HG02852 (cell line): ENCODE results near the gene ACSL4.
"Not testable (repeated sequence)": the region's sequence is repeated elsewhere in the genome, so short reads cannot be mapped to it uniquely, and the experiment has no call there.

ENCODE experiments used
- ATAC-seq: cut with Tn5 transposase; IDR thresholded peaks from one replicate; pipeline ENCODE4 v1.9.1; 2021; ENCODE audit warnings: mild to moderate bottlenecking, moderate library complexity; ENCODE audit not compliant: unreplicated experiment

ACSL4 gene

DNA sequence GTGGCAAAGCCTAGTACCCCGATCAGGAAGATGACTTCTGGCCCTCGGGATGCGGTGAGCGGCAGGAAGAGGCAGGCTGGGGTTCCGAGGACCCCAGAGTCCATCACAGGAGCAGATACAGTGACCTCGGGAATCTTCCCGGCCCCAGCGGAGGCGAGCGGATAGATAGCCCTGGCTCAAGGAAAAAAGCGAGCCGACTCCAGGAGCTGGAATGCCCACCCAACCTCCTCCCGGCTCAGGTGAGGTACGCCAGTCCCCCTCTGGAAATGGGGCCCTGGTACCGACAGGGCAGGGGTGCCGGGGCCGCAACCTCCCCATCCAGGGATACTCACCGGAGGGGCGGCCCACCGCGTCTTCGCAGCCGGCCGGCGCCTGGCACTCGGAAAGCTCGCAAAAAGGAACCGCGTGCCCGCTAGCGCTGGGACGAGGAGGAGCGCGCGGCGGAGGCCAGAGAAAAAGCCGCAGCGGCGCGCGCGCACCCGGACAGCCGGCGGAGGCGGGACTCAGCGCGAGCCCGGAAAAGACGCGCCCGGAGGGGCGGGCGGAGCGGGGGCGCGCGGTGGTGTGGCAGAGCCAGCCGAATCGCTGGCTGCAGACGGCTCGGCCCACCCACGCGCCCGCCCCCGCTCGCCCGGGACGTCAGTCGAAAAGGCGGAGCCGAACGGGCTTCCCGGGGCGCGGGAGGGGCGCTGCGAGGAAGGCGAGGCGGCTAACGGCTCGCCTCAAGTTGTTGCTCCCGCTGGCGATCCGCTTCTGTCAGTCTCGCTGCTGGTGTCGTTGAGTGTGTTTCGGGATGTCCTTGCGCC lies at the start of gene ACSL4:
TSS of gene ACSL4 (minus strand) at position 451 of the 806 bp plus-strand sequence. CDS start 49,894 bp downstream, outside the sequence.
- peak; percentile 70 for ATAC-seq

DNA sequence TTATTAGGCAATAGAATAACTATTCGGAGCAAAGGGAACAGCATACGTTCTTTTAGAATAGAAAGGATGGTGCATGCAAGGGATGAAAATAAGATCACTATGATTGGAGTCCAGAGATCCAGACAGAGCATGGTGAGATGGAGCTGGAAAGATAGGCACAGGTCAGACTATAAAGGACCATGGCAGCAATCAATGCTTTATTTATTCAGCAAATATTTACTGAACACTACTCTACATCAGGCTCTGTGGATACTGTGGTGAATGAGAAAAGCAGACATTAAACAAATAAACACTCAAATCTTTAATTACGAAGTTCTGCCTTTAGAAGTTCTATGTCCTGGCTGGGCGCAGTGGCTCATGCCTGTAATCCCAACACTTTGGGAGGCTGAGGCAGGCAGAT lies 44.7 kb upstream of the ACSL4 start:
- ATAC-seq: no peak

DNA sequence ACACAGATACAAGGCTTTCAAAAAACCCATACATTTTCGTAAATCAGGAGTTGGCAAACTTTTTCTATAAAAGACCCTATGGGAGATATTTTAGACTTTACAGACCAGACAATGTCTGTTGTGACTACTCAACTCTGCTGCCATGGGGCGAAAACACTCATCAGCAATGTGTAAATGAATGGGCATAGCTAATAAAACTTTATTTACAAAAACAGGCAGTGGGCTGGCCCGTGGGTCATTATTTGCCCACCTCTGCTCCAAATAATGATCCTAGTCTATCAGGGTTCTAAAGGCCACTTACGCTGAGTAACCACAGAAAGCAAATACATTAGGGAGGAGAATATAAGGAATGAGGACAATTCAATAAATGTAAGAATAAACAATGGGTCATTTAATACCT lies 43.9 kb upstream of the ACSL4 start:
- no peak for ATAC-seq

DNA sequence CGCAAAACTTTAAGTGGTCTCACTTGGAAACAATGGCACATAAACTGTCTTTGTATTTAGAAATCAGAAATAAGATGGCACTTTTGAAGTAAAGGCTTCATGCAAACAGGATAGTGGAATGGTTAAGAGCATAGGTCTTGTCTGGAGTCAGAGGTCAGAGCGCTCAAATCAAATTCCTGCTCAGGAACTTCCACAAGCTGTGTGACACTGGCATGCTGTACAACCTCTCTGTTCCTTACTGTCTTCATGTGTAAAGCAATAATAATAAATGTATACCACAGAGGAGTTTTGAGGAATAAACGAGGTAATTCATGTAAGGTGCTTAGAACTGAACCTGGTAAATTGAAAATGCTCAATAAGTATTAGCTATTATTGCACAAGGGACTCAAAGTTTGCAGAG lies 43.4 kb upstream of the ACSL4 start:
- ATAC-seq: no peak

DNA sequence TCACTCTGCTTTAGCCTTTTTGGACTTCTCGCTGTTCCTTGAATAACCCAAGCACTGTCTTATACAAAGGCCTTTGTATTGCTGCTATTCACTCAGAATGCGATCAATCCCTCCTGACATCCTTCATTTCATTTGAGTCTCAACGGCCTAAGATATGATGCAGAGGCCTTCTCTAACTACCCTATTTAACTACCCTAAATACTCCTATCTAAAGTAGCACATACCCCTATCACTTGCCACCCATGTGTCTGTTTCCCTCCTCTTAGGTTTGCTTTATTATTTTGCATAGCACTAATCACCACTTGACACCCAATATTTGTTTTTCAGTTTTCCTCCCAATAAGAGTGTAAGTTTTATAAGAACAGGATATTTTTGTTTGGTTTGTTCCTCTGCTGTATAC lies 42.3 kb upstream of the ACSL4 start:
- ATAC-seq: no peak

DNA sequence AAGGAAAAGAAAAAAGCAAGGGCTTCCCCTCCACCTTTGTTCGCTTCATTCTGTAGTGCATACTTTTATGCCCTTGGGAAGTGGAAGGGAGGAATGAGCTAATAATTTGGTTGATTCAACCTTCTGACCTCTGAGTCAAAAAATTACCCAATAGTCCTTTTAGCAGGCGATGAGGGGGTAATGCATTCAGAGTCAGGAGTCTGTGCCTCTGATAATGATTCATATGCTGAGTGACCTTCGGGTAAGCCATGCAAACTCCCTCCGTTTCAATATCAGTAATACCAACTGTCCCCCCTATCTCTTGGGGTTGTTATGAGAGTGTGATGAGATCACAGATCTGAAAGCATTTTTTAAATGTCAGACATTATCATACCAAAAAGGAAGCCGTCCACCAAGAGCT lies 41.6 kb upstream of the ACSL4 start:
- ATAC-seq: peak; percentile 96

DNA sequence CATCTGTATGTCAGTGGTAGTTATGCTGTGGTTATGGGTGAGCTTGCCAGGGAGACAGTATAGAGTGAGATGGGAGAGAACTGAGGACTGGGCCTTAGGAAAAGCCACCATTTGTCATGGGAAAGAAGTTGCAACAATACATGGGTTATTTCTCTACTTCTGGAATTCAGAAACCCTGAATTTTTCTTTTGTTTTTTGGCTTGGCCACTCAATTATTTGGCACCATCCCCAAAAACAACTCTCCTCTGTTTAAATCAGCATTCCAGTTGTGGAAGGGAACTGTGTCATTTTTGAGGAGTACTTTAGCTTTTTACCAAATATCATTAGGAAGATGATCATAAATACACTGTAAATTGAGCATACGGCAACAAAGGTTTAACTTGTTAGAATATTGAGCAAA lies 41.1 kb upstream of the ACSL4 start:
- ATAC-seq: no peak

DNA sequence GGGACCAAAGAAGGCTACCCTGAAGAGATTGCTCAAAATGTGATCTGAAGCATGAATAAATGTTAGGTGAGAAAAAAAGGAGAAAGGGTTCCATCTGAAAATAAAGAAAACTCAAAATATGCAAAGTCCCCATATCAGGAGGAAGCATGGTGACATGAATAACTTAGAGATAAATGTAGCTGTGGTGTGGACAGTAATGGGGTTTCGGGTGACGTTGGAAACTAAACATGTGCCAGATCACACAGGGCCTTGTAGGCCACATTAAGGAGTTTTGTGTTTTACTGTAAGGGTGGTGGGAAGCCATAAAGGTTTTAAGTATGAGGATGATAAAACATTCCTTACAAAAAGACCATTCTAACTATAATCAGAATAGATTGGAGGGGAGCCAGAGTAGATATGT lies 40.3 kb upstream of the ACSL4 start:
- ATAC-seq: no peak

DNA sequence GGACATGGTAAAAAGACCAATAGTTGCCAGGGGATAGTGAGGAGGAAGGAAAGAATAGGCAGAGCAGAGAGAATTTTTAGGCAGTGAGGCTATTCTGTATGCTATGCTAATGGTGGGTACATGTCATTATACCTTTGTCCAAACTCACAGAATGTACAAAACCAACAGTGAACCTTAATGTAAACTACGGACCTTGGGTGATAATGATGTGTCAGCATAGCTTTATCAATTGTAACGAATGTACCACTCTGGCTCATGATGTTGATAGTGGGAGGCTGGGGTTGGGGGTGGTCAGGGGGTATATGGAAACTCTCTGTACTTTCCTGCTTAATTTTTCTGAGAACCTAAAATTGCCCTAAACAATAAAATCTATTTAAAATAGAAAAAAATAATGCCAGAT lies 37.7 kb upstream of the ACSL4 start:
- ATAC-seq: no peak

DNA sequence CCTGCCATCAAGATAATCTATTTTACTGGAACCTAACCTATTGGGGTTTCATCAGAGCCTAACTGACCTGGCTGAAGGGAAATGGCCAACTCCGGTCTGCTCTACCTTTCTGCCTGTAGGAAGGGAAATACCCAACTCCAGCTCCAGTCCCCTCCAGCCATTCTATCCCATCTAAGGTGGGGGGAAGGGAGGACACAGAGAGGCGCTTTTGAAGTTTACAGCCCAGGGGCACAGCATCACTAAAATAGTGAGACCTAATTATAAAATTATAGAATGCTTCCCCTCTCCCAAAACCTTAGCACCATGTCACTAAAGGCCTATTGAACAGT lies 27.8 kb upstream of the ACSL4 start:
- no peak for ATAC-seq

DNA sequence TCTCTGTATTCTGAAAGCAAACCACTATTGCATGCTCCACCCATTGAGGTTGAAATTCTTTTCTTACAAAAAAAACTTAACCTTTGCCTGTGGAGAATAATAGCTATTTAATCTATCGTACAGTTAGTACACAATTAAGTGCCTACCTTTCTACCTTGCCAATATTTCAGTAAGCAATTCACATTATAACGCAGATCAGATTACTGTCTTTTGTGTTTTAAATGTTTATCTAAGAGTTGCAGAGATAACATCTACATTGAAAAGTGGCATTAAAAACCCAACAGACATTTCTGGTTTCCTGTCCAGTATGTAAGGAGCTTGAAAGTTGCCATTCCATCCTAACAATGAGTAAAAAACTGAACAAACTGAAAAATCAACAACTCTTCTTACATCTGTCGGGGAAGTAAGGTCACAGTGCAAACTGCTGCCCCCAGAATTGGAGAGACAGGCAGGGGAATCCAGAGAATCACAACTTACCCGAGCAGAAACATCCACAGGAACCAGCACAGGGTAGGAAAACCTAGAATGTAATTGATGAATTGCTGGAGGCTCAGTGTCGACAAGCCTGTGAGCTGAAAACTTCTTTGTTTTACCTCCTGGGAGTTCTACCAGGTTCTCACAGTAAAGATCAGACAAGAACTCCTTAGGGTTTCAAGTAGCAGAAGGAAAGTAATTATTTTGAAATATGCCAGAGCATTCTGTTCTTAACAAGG lies 27.3 kb upstream of the ACSL4 start:
- ATAC-seq: no peak

DNA sequence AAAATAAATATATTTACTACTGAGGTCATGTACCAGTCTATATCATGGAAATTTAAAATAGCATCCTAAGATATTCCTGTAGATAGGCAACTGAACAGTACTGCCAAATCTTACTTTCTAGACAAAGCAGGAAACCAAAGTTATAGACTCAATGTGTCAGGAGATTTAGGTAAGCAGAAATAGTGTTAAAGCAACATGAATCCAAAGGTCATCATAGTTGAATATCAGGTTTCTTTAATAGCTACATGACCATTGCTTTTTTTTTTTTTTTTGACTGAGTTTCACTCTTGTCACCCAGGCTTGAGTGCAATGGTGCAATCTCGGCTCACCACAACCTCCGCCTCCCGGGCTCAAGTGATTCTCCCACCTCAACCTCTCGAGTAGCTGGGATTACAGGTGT lies 20.2 kb upstream of the ACSL4 start:
- no peak for ATAC-seq

DNA sequence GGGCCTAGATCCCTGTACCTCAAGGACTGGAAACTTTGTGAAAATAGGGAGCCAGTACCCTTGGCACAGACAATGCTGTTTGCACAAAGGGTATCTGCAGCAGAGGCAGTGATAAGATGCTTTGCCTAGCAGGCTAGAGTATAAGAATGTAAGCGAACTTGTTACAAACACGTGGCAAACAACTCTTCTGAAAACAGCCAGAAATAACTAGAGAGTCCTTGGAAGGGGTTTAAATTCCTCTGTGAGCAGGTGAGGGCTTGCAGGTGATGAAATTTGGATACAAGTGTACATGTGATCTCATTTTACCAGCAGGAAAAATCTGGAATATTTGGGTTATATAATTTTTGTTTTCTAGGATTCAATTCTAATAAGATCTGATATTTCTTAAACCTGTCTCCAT lies 18.6 kb upstream of the ACSL4 start:
- ATAC-seq: no peak

DNA sequence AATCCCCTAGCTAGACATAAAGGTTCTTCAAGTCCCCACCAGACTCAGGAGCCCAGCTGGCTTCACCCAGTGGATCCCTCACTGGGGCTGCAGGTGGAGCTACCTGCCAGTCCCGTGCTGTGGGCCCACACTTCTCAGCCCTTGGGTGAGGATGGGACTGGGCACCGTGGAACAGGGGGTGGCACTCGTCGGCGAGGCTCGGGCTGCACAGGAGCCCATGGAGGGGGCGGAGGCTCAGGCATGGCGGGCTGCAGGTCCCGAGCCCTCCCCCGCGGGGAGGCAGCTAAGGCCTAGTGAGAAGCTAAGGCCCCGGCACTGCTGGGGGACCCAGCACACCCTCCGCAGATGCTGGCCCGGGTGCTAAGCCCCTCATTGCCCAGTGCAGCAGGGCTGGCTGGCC lies 16.1 kb upstream of the ACSL4 start:
- no peak for ATAC-seq

DNA sequence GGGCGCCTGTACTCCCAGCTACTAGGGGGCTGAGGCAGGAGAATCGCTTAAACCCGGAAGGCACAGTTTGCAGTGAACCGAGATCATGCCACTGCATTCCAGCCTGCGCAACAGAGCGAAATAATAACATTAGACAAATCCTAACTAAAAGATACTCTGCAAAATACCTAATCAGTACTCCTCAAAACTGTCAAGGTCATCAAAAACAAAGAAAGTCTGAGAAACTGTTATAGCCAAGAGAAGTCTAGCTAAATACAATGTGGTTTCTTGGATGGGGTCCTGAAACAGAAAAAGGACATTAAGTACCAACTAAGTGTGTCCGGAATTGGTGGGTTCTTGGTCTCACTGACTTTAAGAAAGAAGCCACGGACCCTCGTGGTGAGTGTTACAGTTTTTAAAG lies 14.6 kb upstream of the ACSL4 start:
- no peak for ATAC-seq

DNA sequence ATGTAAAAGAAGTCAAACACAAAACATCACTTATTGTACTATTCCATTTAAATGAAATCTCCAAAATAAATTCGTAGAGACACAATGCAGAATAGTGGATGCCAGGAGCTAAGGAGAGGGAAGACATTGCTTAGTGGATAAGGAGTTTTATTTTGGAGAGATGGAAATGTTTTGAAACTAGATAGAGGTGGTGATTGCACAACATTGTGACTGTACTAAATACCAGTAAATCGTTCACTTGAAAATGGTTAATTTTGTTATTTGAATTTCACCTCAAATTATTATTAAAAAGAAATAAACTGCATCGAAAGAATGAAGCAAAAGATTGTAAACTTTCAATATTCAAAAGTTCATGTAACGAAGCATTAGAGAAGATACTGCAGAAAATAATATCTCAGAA lies 9.7 kb upstream of the ACSL4 start:
- no peak for ATAC-seq

DNA sequence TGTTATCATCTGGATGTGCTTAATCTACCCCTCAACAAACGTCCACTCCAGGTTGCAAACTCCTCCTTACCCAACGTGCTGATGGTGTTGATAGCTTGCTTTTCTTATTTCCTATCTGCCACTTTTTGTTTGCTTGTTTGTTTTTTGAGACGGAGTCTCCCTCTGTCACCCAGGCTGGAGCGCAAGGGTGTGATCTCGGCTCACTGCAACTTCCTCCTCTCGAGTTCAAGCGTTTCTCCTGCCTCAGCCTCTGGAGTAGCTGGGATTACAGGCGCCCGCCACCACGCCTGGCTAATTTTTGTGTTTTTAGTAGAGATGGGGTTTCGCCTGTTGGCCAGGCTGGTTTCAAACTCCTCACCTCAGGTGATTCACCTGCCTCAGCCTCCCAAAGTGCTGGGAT lies 7.8 kb upstream of the ACSL4 start:
- ATAC-seq: not testable (repeated sequence)

DNA sequence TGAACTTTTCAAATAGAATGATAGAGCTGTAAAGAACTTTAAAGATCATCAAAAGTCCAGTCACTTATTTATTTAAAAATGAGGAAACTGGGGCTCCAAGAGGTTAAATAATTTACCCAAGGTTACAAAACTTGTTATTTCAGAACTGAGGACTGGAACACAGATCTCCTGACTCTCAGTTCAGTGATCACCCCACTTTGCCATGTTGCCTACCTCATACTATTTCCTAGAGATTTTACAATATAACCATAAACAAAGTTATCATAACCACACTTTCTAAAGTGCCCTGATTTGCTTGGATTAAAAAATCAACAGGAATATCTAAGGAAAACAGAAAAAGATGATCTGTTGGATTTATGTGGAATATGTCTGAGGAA lies 7.4 kb upstream of the ACSL4 start:
- no peak for ATAC-seq

DNA sequence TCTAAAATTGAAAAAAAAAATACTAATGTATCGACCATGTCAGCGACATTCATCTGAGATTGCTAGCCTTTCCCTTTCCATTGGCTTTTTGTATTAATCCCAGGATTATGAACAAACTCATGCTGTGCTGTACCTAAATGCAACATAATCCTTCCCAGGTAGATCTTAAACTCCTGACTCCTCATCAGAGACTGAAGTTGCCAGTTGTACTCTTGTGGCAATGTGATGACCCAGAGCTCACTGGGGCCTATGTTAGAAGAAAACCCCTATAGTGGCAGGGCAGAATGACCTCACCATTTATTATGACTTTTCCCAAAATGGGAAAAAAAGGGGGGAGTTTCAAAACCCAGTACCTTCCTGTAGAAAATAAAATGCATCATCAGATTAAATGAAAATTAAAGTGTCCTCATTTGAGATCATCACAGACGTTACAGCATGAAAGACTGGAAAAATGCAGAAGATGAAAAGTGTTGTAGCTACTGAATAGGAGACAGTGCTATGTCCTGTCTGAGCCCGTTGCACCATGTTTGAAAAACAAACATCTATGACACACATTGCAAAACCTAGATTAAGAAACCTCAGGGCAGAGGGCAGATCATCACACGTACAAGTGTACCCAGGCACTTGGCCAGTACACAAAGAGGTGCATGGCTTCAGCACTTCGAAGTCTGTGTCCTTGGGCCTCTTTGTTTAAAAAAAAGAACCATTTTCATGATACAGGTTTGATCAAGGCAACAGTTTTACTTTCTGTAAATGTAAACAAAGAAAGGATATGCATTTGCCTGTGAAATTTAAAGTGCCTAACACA lies 6.8 kb upstream of the ACSL4 start:
- no peak for ATAC-seq

DNA sequence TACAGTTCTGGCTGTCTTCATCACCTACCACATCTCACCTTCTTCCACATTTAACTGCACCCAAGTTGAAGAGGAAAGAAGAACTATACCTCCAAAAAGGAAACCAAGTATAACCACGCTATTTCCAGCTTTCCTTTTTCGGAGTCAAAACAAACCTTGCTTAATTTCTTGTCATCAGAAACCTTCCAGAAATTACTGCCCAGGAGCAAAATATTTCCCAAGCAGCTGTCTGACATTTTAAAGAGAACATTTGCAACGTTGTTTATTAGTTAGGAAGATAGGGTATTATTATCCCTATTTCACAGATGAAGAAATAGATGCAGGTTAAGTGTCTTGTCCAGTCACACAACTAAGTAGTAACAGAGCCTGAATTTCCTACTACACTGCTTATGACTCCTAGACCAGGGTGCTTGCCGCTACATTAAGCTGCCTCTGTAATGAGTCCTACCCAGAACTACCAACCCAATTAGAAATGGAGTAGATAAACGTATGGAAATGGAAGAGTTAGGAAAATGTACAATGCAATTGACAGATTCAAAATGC lies 2.2 kb upstream of the ACSL4 start:
- no peak for ATAC-seq

DNA sequence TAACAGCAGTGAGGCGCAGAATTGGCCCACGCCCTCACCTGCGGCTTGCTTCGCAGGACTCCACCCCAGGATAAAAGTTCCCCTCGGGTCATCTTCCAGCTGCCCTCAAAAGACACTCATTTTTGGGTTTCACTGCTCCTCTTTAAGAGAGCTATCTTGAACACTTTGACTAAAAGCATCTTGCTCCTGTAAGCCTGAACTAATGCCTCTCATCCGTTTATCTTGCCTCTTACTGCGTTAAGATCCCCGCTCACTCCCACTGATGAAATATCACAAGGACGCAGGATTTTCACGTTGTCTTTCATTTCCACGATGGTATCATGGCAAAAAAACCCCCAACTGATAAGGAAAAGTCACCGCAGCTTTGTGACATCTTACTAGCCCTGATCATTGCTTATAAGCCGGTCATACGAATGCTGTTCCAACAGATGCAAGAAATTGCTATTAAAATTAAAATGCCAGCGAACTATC lies 591 bp upstream of the ACSL4 start:
- no peak for ATAC-seq
